HL-60/S4 (cell line): ENCODE measurements around the gene CLDN1.

Experiments
- in situ Hi-C: fragments of 300-500 bp; cut with MboI; formaldehyde crosslinking; loops from 2 replicates; pipeline ENCODE4 v1.14.3; 2022; ENCODE audit warnings: low sequenced_read_pairs

CLDN1 gene

GRCh38 chr3:190258634-190259033 lies 63.6 kb downstream of the CLDN1 start:
- in situ Hi-C loops, result no loop called here
